SIG-M5 treated with dmso at 0.1 percent for 504 hours (cell line): Measurements from ENCODE around the gene CHKB.

Experiments used
- DNase-seq: peaks from one replicate; lab custom pipeline; 2025; ENCODE audit not compliant: unreplicated experiment; lab: John Stamatoyannopoulos, UW

Gene CHKB

DNA sequence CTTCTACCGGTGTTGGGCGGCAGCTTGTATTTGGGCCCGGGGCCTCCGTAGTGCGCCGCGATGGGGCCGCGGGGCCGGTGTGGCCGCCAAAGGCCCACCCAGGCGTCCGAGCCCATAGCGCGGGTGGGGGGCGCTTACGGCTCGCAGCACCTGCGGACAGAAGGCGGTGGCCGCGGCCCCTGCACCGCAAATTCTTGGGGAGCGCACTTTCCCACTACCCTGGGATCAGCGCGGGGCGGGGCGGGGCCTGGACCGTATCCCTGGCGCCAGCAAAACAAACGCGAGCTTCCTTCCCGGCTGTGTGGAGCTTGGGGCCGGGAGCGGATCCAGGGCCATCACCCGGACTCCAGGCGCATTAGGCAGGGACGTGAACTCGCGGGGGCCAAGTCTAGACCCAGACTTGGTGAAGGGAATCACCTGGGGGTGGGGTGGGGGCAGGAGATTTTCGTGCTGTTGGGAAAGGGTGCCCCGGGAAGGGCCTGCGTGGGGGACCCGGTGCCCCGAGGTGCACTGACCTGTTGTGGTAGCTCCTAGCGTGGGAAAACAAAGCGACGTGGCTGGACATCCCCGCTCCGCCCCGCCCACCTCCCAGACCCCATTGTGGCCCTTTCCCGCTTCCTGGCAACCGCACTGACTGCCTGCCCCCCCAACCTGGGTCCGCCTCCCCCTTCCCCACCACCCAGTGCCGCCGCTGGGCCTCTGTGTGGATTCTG lies 50.5 kb downstream of the CHKB start:
- no peak for DNase-seq

DNA sequence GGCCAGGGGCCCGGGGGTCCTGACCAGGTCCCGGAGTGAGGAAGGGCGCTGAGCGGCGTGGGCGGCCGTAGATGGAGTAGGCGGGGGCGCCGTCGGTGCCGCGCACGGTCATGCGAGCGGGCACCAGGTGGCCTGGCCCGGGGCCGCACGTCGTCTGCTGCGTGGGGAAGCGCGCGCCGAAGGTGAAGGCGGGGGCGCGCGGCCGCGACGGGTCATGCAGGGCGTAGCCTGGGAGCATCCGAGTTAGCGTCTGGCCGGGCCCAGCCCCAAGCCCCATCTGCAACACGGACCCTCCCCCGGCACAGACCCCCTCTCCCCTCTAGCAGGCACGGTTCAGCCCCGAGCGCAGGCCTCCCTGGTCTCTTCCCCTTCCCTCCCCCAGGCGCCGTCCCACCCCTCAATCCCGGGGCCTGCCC lies 51.1 kb downstream of the CHKB start:
- DNase-seq = peak; percentile 45

DNA sequence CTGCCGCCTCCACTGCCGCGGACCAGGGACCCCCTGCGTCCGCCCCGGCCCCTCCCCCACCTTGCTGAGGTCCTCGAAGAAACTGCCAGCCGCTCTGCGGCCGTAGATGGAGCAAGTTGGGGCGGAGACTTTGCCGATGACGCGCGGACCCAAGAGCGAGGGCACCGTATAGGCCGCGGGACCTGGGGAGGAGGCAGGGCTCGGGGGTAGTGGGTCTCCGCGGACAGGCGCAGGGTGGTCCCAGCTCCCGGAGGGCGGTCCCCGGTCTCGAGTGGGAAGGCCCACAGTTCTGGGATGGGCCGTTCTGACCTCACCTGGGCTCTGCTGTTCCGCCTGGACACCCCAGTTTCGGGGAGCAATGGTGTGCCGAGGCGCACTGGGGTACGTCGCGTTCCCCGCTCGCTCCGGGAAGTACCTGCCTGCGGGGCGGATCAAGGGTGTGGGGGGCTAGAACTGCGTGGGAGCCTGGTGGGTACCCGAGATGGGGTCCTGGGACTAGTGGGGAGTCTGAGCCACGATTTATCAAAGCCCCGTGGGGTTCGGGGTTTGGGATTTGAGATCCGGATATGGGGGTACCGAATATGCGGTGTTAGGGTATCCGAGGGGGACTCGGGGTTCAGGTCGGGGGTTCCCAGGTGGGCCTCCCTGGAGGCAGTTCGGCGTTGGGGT lies 51.6 kb downstream of the CHKB start:
- DNase-seq = peak; percentile 87

DNA sequence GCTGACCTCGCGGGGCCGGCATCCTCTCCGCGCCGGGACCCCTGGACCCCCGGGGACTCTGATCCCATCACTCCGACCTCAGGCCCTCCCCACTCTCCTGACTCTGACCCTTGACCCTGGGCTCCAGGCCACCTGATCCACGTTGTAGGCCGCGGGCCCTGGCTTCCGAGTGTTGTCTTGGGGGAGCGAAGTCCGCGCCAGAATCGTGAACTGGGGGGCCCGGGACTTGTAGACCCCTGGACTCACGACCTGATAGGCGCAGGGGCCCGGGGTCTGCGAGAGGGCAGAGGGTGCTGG lies 52.1 kb downstream of the CHKB start:
- no peak for DNase-seq

DNA sequence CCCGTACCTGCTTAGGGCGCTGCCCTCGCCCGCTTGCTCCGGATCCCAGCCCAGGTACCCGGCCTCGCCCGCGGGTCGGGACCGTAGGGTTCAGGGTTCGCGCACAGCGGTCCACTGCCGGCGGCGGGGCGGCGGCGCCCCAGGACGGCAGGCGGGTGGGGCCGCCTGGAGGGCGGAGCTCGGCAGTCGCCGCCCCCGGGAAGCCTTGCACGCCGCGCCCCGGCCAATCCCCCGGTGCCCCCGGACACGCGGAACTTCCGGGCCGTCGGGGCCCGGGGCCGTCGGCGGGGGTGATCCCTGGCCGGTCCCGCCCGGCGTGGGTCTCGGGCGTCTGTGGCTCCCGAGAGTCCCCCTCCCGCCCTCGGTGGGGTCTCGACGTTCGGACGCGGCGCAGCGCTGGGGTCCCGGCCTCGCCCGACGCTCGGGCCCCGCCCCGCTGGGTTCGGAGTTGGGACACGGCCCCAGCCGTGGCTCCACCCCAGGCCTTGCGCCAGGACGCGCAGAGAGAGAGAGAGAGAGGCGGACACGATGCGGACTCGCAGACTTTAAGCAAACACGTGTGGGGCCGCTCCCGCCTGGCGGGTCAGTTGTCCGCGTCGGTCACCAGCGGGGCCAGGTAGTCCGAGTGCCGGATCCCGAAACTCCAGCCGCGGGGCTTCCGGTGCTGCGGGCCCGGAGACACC lies 52.6 kb downstream of the CHKB start, which contains the start of gene TYMP:
Gene TYMP, minus strand, starts transcription at position 116 of the 683 bp plus-strand sequence. CDS start 303 bp downstream, outside the sequence.
- DNase-seq = peak; percentile 79

DNA sequence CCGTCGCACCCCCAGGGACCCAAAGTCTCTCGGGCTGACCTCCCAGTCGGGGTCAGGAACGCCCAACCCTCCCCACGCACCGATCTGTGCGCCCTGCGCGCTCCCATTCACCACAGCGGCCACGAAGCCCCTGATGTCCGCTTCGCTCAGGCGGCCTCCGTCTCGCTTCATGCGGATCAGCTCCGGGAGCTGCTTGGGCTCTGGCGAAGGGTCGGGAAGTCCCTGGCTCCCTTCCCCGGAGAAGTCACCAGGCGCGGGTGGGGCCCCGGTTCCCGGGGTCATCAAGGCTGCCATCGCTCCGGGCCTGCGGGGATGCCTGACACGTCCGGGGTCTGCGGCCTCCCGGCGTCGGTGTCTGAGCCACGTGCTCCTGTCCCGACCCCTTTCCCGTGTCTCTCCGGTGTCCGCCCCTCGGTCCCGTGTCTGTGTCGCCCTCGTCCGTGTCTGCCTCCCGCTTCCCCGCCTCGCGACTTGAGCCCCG lies 53.2 kb downstream of the CHKB start:
- DNase-seq = peak; percentile 41
